SU-DHL-6 (cell line): ENCODE results near the gene SLX4IP.
"Not testable (repeated sequence)": the region's sequence is repeated elsewhere in the genome, so short reads cannot be mapped to it uniquely, and the experiment has no call there.

Source experiments
- H2AFZ ChIP-seq: fragments of 200-600 bp; sonication (generic); 2 replicates; pipeline ENCODE4 v1.6.1; 2014; ENCODE audit warnings: low read depth, mild to moderate bottlenecking, moderate library complexity, mixed read lengths, antibody characterized with exemption, low read length; ENCODE audit not compliant: severe bottlenecking
- H3F3A ChIP-seq: fragments of 200-600 bp; shearing (Covaris generic); 2 replicates; pipeline ENCODE4 v1.6.0; 2016; ENCODE audit warnings: antibody characterized with exemption, mild to moderate bottlenecking; ENCODE audit not compliant: insufficient read depth
- H3K27ac ChIP-seq: fragments of 200-600 bp; sonication (generic); 2 replicates; pipeline ENCODE4 v1.5.1; 2016; ENCODE audit warnings: low read depth, mild to moderate bottlenecking, low read length, moderate library complexity, mixed read lengths
- H3K27me3 ChIP-seq: fragments of 200-600 bp; sonication (generic), shearing (Covaris generic); 2 replicates; pipeline ENCODE4 v1.6.0; 2014; ENCODE audit warnings: mild to moderate bottlenecking, low read length
- H3K36me3 ChIP-seq: fragments of 200-600 bp; sonication (generic); 2 replicates; pipeline ENCODE4 v1.6.1; 2014; ENCODE audit warnings: mild to moderate bottlenecking, low read length, mixed read lengths
- H3K4me2 ChIP-seq: fragments of 300-600, 200-600 bp; shearing (Covaris generic), sonication (generic); 2 replicates; pipeline ENCODE4 v1.6.0; 2014; ENCODE audit warnings: low read length, low read depth, mild to moderate bottlenecking; ENCODE audit not compliant: poor library complexity, severe bottlenecking
- H3K4me3 ChIP-seq: fragments of 200-600 bp; sonication (generic); 2 replicates; pipeline ENCODE4 v1.5.1; 2014; ENCODE audit warnings: antibody characterized with exemption, low read length, mild to moderate bottlenecking, mixed read lengths; ENCODE audit not compliant: insufficient read depth, poor library complexity, severe bottlenecking
- H3K79me2 ChIP-seq: fragments of 200-600 bp; sonication (generic); 2 replicates; pipeline ENCODE4 v1.6.1; 2014; ENCODE audit warnings: mild to moderate bottlenecking, low read length, moderate library complexity; ENCODE audit not compliant: insufficient read depth
- H3K9ac ChIP-seq: fragments of 200-600 bp; sonication (generic); 2 replicates; pipeline ENCODE4 v1.7.0; 2014; ENCODE audit warnings: mild to moderate bottlenecking, low read length
- H3K9me2 ChIP-seq: fragments of 200-600 bp; sonication (generic); replicated peaks from 2 replicates; pipeline ENCODE4 v1.6.1; 2014; ENCODE audit warnings: low read length; ENCODE audit not compliant: insufficient read depth
- H3K9me3 ChIP-seq: fragments of 200-600 bp; sonication (generic); 2 replicates; pipeline ENCODE4 v1.6.1; 2014; ENCODE audit warnings: low read length, mixed read lengths; ENCODE audit not compliant: insufficient read depth
- H4K20me1 ChIP-seq: fragments of 200-600 bp; sonication (generic); 2 replicates; pipeline ENCODE4 v1.6.1; 2014; ENCODE audit warnings: low read depth, mild to moderate bottlenecking, antibody characterized with exemption, low read length, moderate library complexity, mixed read lengths
- CTCF ChIP-seq: fragments of 200-600 bp; sonication (generic); IDR thresholded peaks from one replicate; pipeline ENCODE4 v1.5.1; 2017; ENCODE audit warnings: antibody characterized with exemption, mild to moderate bottlenecking, low read length, moderate library complexity; ENCODE audit not compliant: insufficient read depth, poor library complexity, severe bottlenecking
- EZH2phosphoT487 ChIP-seq: fragments of 200-600 bp; sonication (generic), shearing (Covaris generic); conservative IDR thresholded peaks from 2 replicates; pipeline ENCODE4 v1.6.1; 2018; ENCODE audit warnings: mild to moderate bottlenecking, antibody characterized with exemption, low read length, moderate library complexity, mixed read lengths

SLX4IP gene

GRCh38 chr20:10609770-10610169, 174.7 kb downstream of the SLX4IP start:
- Histone ChIP-seq H2AFZ (no peak overlapping the region), H3K27me3 (no peaks in the 10 kb centered on the region), H4K20me1 (no peaks in the 10 kb centered on the region), H3K79me2 (no peaks in the 10 kb centered on the region), H3K27ac (no peak overlapping the region), H3K36me3 (no peaks in the 10 kb centered on the region), H3K9me3 (no peaks in the 10 kb centered on the region), H3K4me3 (no peak overlapping the region), H3K4me2 (no peak overlapping the region), H3F3A (no peaks in the 10 kb centered on the region), H3K9me2 (no peaks in the 10 kb centered on the region), H3K9ac (no peak overlapping the region)
- TF ChIP-seq EZH2phosphoT487 (no peak), CTCF (no peak)

GRCh38 chr20:10610251-10610650, 175.1 kb downstream of the SLX4IP start:
- H3F3A ChIP-seq = no peaks in the 10 kb centered on the region
- no peak overlapping the region for H2AFZ ChIP-seq
- H3K36me3 ChIP-seq = no peaks in the 10 kb centered on the region
- H3K9me3 ChIP-seq = no peaks in the 10 kb centered on the region
- TF ChIP-seq EZH2phosphoT487 (no peak), CTCF (no peak)
- no peaks in the 10 kb centered on the region for H3K9me2 ChIP-seq
- H3K27ac ChIP-seq = no peak overlapping the region
- no peak overlapping the region for H3K9ac ChIP-seq
- H3K79me2 ChIP-seq = no peaks in the 10 kb centered on the region
- no peak overlapping the region for H3K4me2 ChIP-seq
- no peaks in the 10 kb centered on the region for H4K20me1 ChIP-seq
- no peak overlapping the region for H3K4me3 ChIP-seq
- no peaks in the 10 kb centered on the region for H3K27me3 ChIP-seq

- Histone ChIP-seq H3K9me3 (no peaks in the 10 kb centered on the region), H3K4me2 (no peak overlapping the region), H3K9me2 (no peaks in the 10 kb centered on the region), H2AFZ (no peak overlapping the region), H4K20me1 (no peaks in the 10 kb centered on the region), H3K79me2 (no peaks in the 10 kb centered on the region), H3K4me3 (no peak overlapping the region), H3K27me3 (no peaks in the 10 kb centered on the region), H3F3A (no peaks in the 10 kb centered on the region), H3K36me3 (no peaks in the 10 kb centered on the region), H3K27ac (no peak overlapping the region), H3K9ac (no peak overlapping the region)
- TF ChIP-seq EZH2phosphoT487 (no peak), CTCF (no peak)
Measured at GRCh38 chr20:10611357-10611756, 176.3 kb downstream of the SLX4IP start.

GRCh38 chr20:10613426-10613825, 178.3 kb downstream of the SLX4IP start:
- H3K9me2 ChIP-seq, H4K20me1 ChIP-seq, H3K27me3 ChIP-seq, H3K4me3 ChIP-seq, H3K9me3 ChIP-seq, H3K9ac ChIP-seq, H3K4me2 ChIP-seq, H2AFZ ChIP-seq, H3K27ac ChIP-seq, H3F3A ChIP-seq, H3K79me2 ChIP-seq, H3K36me3 ChIP-seq: not testable (repeated sequence)
